Ishikawa (cell line): ENCODE measurements around the gene RAI1.

Source experiments
- CEBPB ChIP-seq: IDR thresholded peaks from 2 replicates; pipeline ENCODE4 v1.6.1; 2012
- CREB1 ChIP-seq: IDR thresholded peaks from 2 replicates; pipeline ENCODE4 v1.6.1; 2012; ENCODE audit warnings: low read depth
- EGR1 ChIP-seq: IDR thresholded peaks from 2 replicates; pipeline ENCODE4 v1.6.1; 2012
- EP300 ChIP-seq: IDR thresholded peaks from 2 replicates; pipeline ENCODE4 v1.6.1; 2012; ENCODE audit warnings: borderline replicate concordance
- FOXM1 ChIP-seq: IDR thresholded peaks from 2 replicates; pipeline ENCODE4 v1.6.1; 2012; ENCODE audit warnings: low read depth, borderline replicate concordance
- MAX ChIP-seq: IDR thresholded peaks from 2 replicates; pipeline ENCODE4 v1.6.1; 2012
- NFIC ChIP-seq: IDR thresholded peaks from 2 replicates; pipeline ENCODE4 v1.6.1; 2012
- RAD21 ChIP-seq: IDR thresholded peaks from 2 replicates; pipeline ENCODE4 v1.6.1; 2012; ENCODE audit warnings: low read depth
- REST ChIP-seq: IDR thresholded peaks from 2 replicates; pipeline ENCODE4 v1.6.1; 2012; ENCODE audit warnings: low read depth, mild to moderate bottlenecking
- TAF1 ChIP-seq: IDR thresholded peaks from 2 replicates; pipeline ENCODE4 v1.6.1; 2012; ENCODE audit warnings: low read depth, mild to moderate bottlenecking
- TCF12 ChIP-seq: IDR thresholded peaks from 2 replicates; pipeline ENCODE4 v1.6.1; 2012; ENCODE audit warnings: low read depth
- TEAD4 ChIP-seq: IDR thresholded peaks from 2 replicates; pipeline ENCODE4 v1.6.1; 2012
- USF1 ChIP-seq: IDR thresholded peaks from 2 replicates; pipeline ENCODE4 v1.6.1; 2012
- YY1 ChIP-seq: IDR thresholded peaks from 2 replicates; pipeline ENCODE4 v1.6.1; 2012; ENCODE audit warnings: low read depth
- ZBTB7A ChIP-seq: IDR thresholded peaks from 2 replicates; pipeline ENCODE4 v1.6.1; 2012; ENCODE audit warnings: low read depth

The RAI1 gene

GRCh38 chr17:17714261-17714866 is 33.1 kb downstream of the RAI1 start:
- no peak for TF ChIP-seq FOXM1
- TF ChIP-seq EGR1, result no peak
- no peak for TF ChIP-seq ZBTB7A
- no peak for TF ChIP-seq MAX
- TF ChIP-seq TAF1, result no peak
- no peak for TF ChIP-seq YY1
- TF ChIP-seq CEBPB, result no peak
- TF ChIP-seq RAD21, result no peak
- no peak for TF ChIP-seq USF1
- TF ChIP-seq TEAD4, result no peak
- TF ChIP-seq NFIC, result no peak
- no peak for TF ChIP-seq TCF12
- TF ChIP-seq REST, result no peak
- TF ChIP-seq EP300, result no peak
- no peak for TF ChIP-seq CREB1

- TF ChIP-seq MAX, result no peak
- TF ChIP-seq TAF1, result no peak
- no peak for TF ChIP-seq EGR1
- TF ChIP-seq ZBTB7A, result no peak
- TF ChIP-seq FOXM1, result no peak
- no peak for TF ChIP-seq CEBPB
- TF ChIP-seq TCF12, result no peak
- TF ChIP-seq NFIC, result no peak
- no peak for TF ChIP-seq EP300
- TF ChIP-seq YY1, result no peak
- TF ChIP-seq USF1, result no peak
- no peak for TF ChIP-seq RAD21
- TF ChIP-seq REST, result no peak
These were observed 33.6 kb downstream of the RAI1 start for GRCh38 chr17:17714879-17715278.

- no peak for TF ChIP-seq YY1
- no peak for TF ChIP-seq ZBTB7A
- no peak for TF ChIP-seq FOXM1
- no peak for TF ChIP-seq CREB1
- no peak for TF ChIP-seq MAX
- TF ChIP-seq TEAD4, result no peak
- no peak for TF ChIP-seq CEBPB
- TF ChIP-seq EGR1, result no peak
- TF ChIP-seq TAF1, result no peak
- no peak for TF ChIP-seq USF1
These were observed 35.7 kb downstream of the RAI1 start for GRCh38 chr17:17716837-17717523.

GRCh38 chr17:17718251-17718650 is 37.0 kb downstream of the RAI1 start:
- TF ChIP-seq TEAD4 (no peak), TCF12 (no peak), MAX (no peak), RAD21 (no peak), YY1 (no peak), CEBPB (no peak)
